Midbrain (tissue), 1 donor: ENCODE data around the gene ACACA.

Source experiments
- DNase-seq: peaks from one replicate; lab custom pipeline; 2025; lab: John Stamatoyannopoulos, UW

The ACACA gene

GRCh38 chr17:37344519-37344918 is 62.1 kb downstream of the ACACA start:
- no peak for DNase-seq

GRCh38 chr17:37342589-37342988 is 64.0 kb downstream of the ACACA start:
- DNase-seq: no peak

GRCh38 chr17:37340804-37341203 is 65.8 kb downstream of the ACACA start:
- DNase-seq: no peak

- no peak for DNase-seq
Measured at GRCh38 chr17:37339321-37339720, 67.3 kb downstream of the ACACA start.

GRCh38 chr17:37338847-37339246 is 67.8 kb downstream of the ACACA start:
- no peak for DNase-seq

- DNase-seq: no peak
Measured at GRCh38 chr17:37327341-37328090, 79.1 kb downstream of the ACACA start.

GRCh38 chr17:37322826-37323561 is 83.6 kb downstream of the ACACA start:
- DNase-seq: no peak

- DNase-seq: no peak
Measured at GRCh38 chr17:37322106-37322505, 84.5 kb downstream of the ACACA start.

- DNase-seq: no peak
Measured at GRCh38 chr17:37318931-37319594, 87.6 kb downstream of the ACACA start.

- no peak for DNase-seq
Measured at GRCh38 chr17:37317867-37318266, 88.8 kb downstream of the ACACA start.

GRCh38 chr17:37315601-37316000 is 91.0 kb downstream of the ACACA start:
- DNase-seq: no peak

- no peak for DNase-seq
Measured at GRCh38 chr17:37312137-37312923, 94.3 kb downstream of the ACACA start.

GRCh38 chr17:37310940-37311339 is 95.7 kb downstream of the ACACA start:
- DNase-seq: no peak

- no peak for DNase-seq
Measured at GRCh38 chr17:37309051-37309450, 97.6 kb downstream of the ACACA start.

GRCh38 chr17:37305406-37305905 is 101.2 kb downstream of the ACACA start:
- no peak for DNase-seq

GRCh38 chr17:37301288-37301687 is 105.3 kb downstream of the ACACA start:
- peak; percentile 54 for DNase-seq

- peak; percentile 45 for DNase-seq
Measured at GRCh38 chr17:37300683-37301082, 106.0 kb downstream of the ACACA start.

- DNase-seq: peak; percentile 50
Measured at GRCh38 chr17:37299257-37299980, 107.2 kb downstream of the ACACA start.

- no peak for DNase-seq
Measured at GRCh38 chr17:37295888-37296287, 110.7 kb downstream of the ACACA start.

- no peak for DNase-seq
Measured at GRCh38 chr17:37294888-37295287, 111.7 kb downstream of the ACACA start.

- DNase-seq: no peak
Measured at GRCh38 chr17:37293770-37294169, 112.9 kb downstream of the ACACA start.
